Peyer's patch (tissue), 4 donors: ENCODE results near the gene DPPA5.

Source experiments
- CTCF ChIP-seq, 6 experiments: fragments of 450-650 bp in 4 of 6; fragments of 200-600 bp in 2 of 6; sonication (generic) in 1 of 6; IDR thresholded peaks; one replicate each; pipeline ENCODE4 v1.5.1; 2017 to 2019; ENCODE audit warnings: antibody characterized with exemption in 6 of 6, mild to moderate bottlenecking in 3 of 6, moderate library complexity in 1 of 6
- POLR2A ChIP-seq, 2 donors: fragments of 450-650 bp; IDR thresholded peaks; one replicate each; pipeline ENCODE4 v1.5.1; 2017; ENCODE audit warnings: antibody characterized with exemption in 2 of 2, mild to moderate bottlenecking in 2 of 2, moderate library complexity in 2 of 2

GRCh38 chr6:73382462-73383113 is 28.5 kb upstream of the DPPA5 start:
- no peak for TF ChIP-seq CTCF (IDR thresholded peaks at IDR 0.05)
- no peak for TF ChIP-seq POLR2A (IDR thresholded peaks at IDR 0.05)
